ENCODE measurements around the gene CRYZ. TPM values are rescaled to one million over a fixed set of nuclear protein-coding genes. Genes with fewer than 3 reads are reported as not detected.

Gene CRYZ
- polyA plus RNA-seq, 1 donor (not counting 4 experiments of a cell fraction or from before 2014, with no cell fraction given): 213 TPM

DNA sequence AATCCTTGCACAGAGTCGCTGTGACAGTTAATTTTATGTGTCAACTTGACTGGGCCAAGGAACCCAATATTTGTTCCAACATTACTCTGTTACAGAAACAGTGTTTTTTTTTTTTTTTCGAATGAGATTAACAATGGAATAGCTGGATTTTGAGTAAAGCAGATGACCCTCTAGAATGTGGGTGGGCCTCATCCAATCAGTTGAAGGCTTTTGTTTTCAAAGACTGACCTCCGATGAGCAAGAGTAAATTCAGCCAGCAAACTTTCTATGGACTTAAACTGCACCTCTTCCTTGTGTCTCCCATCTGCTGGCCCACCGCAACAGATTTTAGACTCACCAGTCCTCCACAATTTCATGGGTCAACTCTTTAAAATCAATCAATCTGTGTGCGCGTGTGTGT lies 17.0 kb downstream of the CRYZ start:
- DNase-seq (ENCODE audit: low read depth, low spot score) (no peak), FAIRE-seq (no peak)
- Histone ChIP-seq H3K9ac (ENCODE audit: control insufficient read depth, extremely low read depth, insufficient read depth, low read length) (no peak overlapping the region), H3K27ac (ENCODE audit: control insufficient read depth, insufficient read depth, low read length) (no peak overlapping the region), H3K79me2 (ENCODE audit: control insufficient read depth, insufficient read depth, low read length) (no peaks in the 10 kb centered on the region), H2AFZ (ENCODE audit: control insufficient read depth, low read length) (no peak overlapping the region), H3K36me3 (ENCODE audit: control insufficient read depth in 2 of 2, extremely low read depth in 1 of 2, insufficient read depth in 2 of 2, low read length in 2 of 2) (peaks cover 2 to 3% of the 10 kb centered on the region in 2 experiments), H3K9me1 (ENCODE audit: control insufficient read depth, extremely low read depth, insufficient read depth, low read length) (no peaks in the 10 kb centered on the region), H3K27me3 (ENCODE audit: control insufficient read depth, extremely low read depth, insufficient read depth, low read length) (no peaks in the 10 kb centered on the region), H3K9me3 (ENCODE audit: control insufficient read depth, low read depth, low read length) (no peaks in the 10 kb centered on the region), H4K20me1 (ENCODE audit: control insufficient read depth, extremely low read depth, insufficient read depth, low read length) (no peaks in the 10 kb centered on the region), H3K4me1 (ENCODE audit: control insufficient read depth, extremely low read depth, insufficient read depth, low read length) (no peaks in the 10 kb centered on the region), H3K4me2 (ENCODE audit: control insufficient read depth, extremely low read depth, insufficient read depth, low read depth, low read length) (no peak overlapping the region), H3K4me3 (ENCODE audit: control insufficient read depth in 2 of 3, extremely low read depth in 1 of 3, insufficient read depth in 2 of 3, low read depth in 1 of 3, low read length in 3 of 3) (no peak overlapping the region)
- dilution Hi-C loops (cut with MboI; ENCODE audit: extremely low pct_ligation_motif_present, low sequenced_read_pairs): no loop called here
- no peak for TF ChIP-seq EZH2 (IDR thresholded peaks at IDR 0.05; ENCODE audit: low read length)
- TF ChIP-seq, protein P1, sequence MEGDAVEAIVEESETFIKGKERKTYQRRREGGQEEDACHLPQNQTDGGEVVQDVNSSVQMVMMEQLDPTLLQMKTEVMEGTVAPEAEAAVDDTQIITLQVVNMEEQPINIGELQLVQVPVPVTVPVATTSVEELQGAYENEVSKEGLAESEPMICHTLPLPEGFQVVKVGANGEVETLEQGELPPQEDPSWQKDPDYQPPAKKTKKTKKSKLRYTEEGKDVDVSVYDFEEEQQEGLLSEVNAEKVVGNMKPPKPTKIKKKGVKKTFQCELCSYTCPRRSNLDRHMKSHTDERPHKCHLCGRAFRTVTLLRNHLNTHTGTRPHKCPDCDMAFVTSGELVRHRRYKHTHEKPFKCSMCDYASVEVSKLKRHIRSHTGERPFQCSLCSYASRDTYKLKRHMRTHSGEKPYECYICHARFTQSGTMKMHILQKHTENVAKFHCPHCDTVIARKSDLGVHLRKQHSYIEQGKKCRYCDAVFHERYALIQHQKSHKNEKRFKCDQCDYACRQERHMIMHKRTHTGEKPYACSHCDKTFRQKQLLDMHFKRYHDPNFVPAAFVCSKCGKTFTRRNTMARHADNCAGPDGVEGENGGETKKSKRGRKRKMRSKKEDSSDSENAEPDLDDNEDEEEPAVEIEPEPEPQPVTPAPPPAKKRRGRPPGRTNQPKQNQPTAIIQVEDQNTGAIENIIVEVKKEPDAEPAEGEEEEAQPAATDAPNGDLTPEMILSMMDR (optimal IDR thresholded peaks at IDR 0.05 in 1 of 3, IDR thresholded peaks at IDR 0.05 in 1 of 3, conservative IDR thresholded peaks at IDR 0.05 in 1 of 3; ENCODE audit: extremely low read depth in 1 of 3, insufficient read depth in 2 of 3, low read length in 3 of 3): no peak

DNA sequence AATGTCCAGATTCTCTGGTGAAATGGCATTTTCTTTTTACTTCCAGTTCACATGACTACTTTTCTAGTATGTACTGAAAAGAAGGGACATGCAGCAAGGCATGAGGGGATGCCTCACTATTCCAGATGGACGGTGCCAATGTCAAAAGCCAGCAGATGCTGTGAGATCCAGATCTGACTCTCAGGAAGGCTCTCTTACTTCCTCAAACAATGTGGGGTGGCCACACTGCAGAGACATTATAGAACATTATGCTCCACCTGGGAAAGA lies 17.7 kb downstream of the CRYZ start:
- Histone ChIP-seq H3K9me3 (ENCODE audit: control insufficient read depth, low read depth, low read length) (no peaks in the 10 kb centered on the region), H3K4me3 (ENCODE audit: control insufficient read depth in 2 of 3, extremely low read depth in 1 of 3, insufficient read depth in 2 of 3, low read depth in 1 of 3, low read length in 3 of 3) (no peak overlapping the region), H3K9me1 (ENCODE audit: control insufficient read depth, extremely low read depth, insufficient read depth, low read length) (no peaks in the 10 kb centered on the region), H3K4me1 (ENCODE audit: control insufficient read depth, extremely low read depth, insufficient read depth, low read length) (no peaks in the 10 kb centered on the region), H3K27me3 (ENCODE audit: control insufficient read depth, extremely low read depth, insufficient read depth, low read length) (no peaks in the 10 kb centered on the region), H4K20me1 (ENCODE audit: control insufficient read depth, extremely low read depth, insufficient read depth, low read length) (no peaks in the 10 kb centered on the region), H3K79me2 (ENCODE audit: control insufficient read depth, insufficient read depth, low read length) (no peaks in the 10 kb centered on the region), H2AFZ (ENCODE audit: control insufficient read depth, low read length) (no peak overlapping the region), H3K27ac (ENCODE audit: control insufficient read depth, insufficient read depth, low read length) (no peak overlapping the region), H3K9ac (ENCODE audit: control insufficient read depth, extremely low read depth, insufficient read depth, low read length) (no peak overlapping the region), H3K36me3 (ENCODE audit: control insufficient read depth in 2 of 2, extremely low read depth in 1 of 2, insufficient read depth in 2 of 2, low read length in 2 of 2) (peaks cover 2 to 4% of the 10 kb centered on the region in 2 experiments), H3K4me2 (ENCODE audit: control insufficient read depth, extremely low read depth, insufficient read depth, low read depth, low read length) (no peak overlapping the region)
- FAIRE-seq (no peak), DNase-seq (ENCODE audit: low read depth, low spot score) (no peak)
- dilution Hi-C loops (cut with MboI; ENCODE audit: extremely low pct_ligation_motif_present, low sequenced_read_pairs): no loop called here
- TF ChIP-seq EZH2 (IDR thresholded peaks at IDR 0.05; ENCODE audit: low read length): no peak
- TF ChIP-seq, protein P1 (optimal IDR thresholded peaks at IDR 0.05 in 1 of 3, IDR thresholded peaks at IDR 0.05 in 1 of 3, conservative IDR thresholded peaks at IDR 0.05 in 1 of 3; ENCODE audit: extremely low read depth in 1 of 3, insufficient read depth in 2 of 3, low read length in 3 of 3): no peak

Data from keratinocyte (primary cell).